Activated T-cell treated with anti-CD3 and anti-CD28 coated beads for 4 hours (primary cell): ENCODE results near the gene BHLHE41.
A peak's percentile ranks its signal among the peaks of the same experiment; 100 is the strongest.

Source experiments
- DNase-seq: peaks from one replicate; pipeline ENCODE4 v3.0.0-alpha.2; 2020

BHLHE41 gene

GRCh38 chr12:26113853-26114719 lies 10.8 kb downstream of the BHLHE41 start:
- peak; percentile 65 for DNase-seq

GRCh38 chr12:26113181-26113654 lies 11.6 kb downstream of the BHLHE41 start:
- no peak for DNase-seq

DNA sequence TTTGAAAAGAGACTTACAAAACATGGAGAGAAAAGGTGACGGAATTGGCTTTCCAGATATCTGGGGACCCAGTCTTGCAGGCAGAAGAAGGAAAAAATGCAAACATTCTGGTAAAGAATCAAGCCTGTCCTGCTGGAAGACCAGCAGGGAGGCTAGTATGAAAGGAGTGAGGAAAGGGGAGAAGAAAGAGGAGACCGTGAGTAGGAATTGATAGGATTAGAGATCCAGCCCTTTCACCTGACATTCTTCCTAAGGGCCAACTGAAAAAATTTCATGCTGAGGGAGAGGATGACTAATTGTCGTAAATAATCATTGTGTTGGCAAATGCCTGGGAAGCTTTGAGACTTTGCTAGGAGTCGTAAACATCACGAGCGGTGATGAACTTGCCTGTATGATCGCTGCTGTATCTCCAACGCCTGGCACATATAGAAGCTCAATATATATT lies 12.1 kb downstream of the BHLHE41 start:
- DNase-seq: no peak

DNA sequence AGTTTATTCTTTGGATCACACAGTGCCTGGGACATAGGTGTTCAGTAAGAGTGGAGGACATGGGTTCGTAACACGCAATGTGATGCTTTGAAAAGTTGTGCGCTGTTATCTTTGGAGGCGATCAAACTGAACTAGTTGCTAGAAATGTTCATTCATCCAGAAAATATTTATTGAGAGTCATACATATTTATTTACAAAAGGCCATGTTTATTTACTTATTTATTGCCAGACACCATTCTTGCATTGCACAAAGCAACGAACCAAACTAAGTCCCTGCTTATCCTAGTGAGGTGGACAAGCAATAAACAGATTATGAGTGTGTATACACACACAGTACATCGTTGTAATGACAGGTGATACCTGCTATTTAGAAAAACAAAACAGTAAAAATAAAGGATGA lies 12.6 kb downstream of the BHLHE41 start:
- DNase-seq: no peak

GRCh38 chr12:26109343-26109881 lies 15.4 kb downstream of the BHLHE41 start:
- DNase-seq: no peak

GRCh38 chr12:26108915-26109314 lies 15.9 kb downstream of the BHLHE41 start:
- DNase-seq: no peak

- DNase-seq: no peak
These were observed 18.5 kb downstream of the BHLHE41 start for GRCh38 chr12:26106347-26106746.

GRCh38 chr12:26102953-26103352 lies 21.9 kb downstream of the BHLHE41 start:
- DNase-seq: no peak

DNA sequence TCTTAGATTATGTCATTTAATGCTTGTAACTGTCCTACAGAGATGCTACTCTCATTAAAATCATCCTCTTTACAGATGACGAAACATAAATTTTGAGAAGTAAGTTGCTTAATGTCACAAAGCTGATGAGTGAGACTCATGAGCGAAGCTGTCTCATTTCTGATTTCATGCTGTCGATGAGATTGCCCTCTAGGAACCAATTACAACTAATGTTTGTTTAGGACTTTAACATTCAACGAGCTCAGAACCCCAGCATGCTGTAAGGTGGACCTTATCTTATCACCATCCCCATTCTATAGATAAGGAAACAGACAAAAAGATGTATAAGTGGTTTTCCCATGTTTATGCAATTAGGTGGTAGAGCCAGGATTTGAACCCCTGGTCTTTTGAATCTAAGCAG lies 23.1 kb downstream of the BHLHE41 start:
- no peak for DNase-seq

DNA sequence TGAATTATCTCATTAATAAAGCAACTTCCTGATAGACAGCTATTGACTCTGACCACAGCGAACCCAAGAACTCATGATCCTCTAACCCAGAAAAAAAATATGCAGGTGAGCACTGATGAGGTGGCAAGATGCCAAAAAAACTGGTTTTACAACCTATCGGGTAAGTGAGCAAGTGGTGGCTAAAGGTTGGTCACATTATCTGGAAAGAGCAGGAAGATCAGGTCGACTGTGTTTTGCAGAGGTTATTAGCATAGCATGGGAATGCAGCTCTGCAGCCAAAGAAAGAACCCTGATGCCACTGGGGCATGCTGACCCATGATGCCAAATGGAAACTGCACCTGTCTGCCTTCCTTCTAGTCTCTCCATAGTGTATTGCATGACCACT lies 23.5 kb downstream of the BHLHE41 start:
- DNase-seq: no peak

- no peak for DNase-seq
These were observed 24.0 kb downstream of the BHLHE41 start for GRCh38 chr12:26100666-26101349.

DNA sequence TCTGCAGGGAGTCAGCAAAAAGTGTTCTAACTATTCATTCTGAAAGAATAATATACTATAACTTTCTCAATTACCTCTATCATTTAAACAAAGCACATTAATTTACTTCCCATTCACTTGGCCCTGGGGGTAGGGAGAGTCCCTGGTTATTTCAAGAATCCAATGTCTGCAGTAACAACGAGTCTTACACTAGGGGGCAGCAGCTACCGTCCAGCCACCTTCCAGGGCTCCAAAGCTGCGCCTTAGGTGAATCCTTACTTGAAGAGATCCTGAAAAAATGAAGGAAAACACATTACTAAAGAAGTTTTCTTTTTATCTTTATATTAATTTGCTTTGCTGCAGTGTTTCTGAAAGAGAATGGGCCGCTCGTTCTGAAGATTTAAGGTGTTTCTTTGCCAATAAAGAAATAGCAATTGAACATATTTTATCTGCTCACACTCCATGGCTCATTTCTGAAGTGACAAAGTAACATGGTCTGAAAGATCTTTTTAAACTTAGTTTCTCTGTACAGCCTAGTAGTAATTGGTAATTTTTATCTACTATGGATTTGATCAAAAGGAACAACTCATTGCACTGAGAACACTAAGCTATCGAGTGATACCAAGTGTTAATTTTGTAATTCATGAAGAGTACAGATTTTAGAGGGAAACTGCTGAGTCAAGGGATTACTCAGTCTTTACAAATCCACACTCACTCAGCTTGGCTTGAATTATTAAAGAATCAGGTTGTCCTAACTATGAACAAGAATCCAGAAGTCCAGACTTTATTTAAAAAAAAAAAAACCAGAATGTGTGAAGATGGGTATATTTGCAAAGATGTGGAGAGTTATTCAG lies 27.6 kb downstream of the BHLHE41 start:
- peak; percentile 41 for DNase-seq

DNA sequence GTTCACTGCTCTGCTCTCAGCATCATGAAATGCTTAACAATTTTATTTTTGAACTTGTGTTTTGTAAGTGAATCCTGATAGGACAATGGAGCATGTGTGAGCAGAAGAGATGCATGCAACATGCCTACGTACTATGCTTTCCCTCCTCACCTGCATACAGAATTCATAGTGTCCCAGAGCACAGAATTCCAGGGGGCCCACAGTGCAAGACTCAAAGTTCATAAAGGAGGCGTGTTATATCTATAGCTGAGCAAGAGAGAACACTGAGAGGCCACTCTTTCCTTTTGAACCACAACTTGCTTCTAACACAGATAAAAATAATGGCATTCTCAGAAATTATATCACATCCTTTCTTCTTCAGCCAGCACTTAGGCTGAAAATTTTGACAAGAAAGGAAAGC lies 28.8 kb downstream of the BHLHE41 start:
- no peak for DNase-seq

GRCh38 chr12:26095186-26095585 lies 29.7 kb downstream of the BHLHE41 start:
- DNase-seq: no peak

DNA sequence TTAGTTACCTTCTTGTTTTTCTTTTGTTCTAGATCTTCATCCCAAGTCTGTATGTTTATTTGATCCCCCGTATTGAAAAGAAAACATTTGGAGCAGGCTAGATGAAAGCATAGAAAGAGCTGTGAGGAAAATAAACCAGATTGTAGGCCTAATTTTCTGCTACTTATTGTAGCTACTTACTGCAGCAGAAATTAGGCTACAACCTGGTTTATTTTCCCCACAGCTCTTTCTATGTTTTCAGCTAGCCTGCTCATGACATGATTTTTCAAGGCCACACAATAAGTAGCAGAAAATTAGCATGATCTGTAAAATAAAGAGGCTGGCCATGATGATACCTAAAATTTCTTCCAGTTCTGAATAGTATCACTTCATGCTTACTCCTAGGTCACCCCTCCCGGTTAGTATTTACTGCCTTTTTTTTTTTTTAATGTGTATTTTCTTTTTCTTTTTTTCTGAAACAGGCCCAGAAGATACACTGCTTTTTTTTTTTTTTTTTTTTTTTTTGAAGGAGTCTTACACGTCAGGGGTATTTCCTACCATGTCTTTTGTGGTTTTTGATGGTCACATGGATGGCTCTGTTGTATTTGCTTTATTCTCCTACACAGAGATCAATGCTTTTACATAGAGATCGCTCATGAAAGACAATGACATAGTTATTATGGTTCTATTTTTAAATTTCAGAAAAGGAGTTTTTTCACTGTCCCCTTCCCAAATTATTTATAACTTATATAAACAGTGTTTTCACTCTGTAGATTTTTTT lies 32.3 kb downstream of the BHLHE41 start:
- no peak for DNase-seq

GRCh38 chr12:26091822-26092221 lies 33.0 kb downstream of the BHLHE41 start:
- DNase-seq: no peak

DNA sequence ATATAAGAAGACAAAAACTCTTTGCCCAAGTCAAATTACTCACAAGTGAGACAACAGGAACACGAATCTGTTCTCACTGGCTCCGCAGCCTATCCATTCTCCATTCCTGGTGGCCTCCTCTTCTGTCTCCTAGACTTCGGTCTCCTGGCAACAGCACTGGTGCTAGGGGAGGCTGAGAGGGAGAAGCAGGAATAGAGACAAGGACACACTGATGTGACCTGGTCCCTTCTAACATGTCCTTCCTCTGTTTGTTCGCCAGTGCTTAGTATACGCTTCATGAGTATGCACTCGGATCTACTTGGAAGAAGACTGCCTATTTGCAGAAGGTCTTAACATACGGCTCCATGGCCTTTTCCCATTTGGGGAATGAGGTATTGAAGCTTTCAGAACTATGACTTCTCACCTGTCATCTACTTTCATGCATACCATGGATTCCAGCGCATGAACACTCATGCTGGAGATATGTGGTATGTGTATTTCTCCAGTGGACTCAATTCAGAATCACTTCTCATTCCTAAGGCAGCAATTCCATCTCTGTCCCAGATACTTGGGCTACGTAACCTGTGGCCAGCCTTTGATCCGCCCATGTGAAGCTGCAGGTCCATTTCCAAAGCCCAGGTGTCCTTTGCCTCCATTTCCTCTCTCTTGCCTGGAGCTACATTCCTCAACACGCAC lies 33.9 kb downstream of the BHLHE41 start:
- no peak for DNase-seq

- DNase-seq: no peak
These were observed 35.8 kb downstream of the BHLHE41 start for GRCh38 chr12:26088998-26089397.

DNA sequence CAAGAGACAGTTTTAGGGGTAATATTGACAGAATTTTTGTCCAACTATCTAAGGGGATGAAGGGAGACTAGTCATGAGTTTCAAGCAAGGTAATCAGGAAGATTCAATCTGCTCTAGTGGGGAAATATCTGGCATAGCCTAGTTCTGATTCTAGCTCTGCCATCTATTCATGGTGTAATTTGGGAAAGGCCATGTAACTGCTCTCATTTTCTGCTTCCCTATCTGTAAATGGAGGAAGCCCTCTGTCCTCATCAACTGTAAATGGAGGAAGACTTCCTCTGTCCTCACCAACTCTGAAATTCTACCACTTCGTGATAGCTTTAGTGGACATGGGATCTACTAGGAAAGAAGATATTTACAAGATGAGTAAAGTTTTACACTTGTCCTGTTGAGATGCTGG lies 37.9 kb downstream of the BHLHE41 start:
- DNase-seq: no peak

- DNase-seq: no peak
These were observed 43.9 kb downstream of the BHLHE41 start for GRCh38 chr12:26080911-26081310.

DNA sequence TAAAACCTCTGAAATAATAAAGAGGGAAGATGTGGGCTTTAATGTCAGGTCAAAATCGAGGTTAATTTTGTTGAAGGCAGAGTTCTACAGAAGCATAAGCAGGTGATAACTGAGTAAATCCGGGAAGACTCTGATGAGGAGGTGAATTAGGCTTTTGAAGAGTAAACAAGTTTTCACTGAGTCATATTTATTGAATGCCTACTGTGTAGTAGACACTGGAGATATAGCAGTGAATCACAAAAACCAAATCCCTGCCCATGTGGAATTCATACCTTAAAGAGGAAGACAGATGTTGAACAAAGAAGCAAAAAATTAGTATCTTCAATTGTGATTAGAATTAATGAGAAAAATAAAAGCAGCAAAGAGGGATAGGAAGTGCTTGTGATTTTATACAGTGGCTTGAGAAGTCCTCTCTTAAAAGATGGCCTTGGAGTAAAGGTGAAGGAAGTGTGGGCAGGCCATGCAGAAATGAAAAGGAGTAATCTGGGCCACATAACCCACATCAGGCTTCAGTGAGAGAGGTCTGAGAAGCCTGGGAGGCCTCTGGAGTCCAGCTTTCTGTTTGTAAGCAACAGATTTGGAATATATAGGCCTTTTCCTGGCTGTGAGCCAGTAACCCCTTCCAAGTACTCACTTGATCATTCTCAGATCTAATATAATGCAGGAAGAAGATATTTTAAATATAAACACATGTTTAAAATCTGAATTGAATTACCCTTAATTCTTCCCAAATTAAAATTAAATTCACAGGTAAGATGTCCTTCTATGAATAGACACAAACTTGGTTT lies 46.7 kb downstream of the BHLHE41 start:
- DNase-seq: no peak
